Kidney (tissue), 14 donors: Measurements from ENCODE around the gene RNF141. TPM values are rescaled to one million over a fixed set of nuclear protein-coding genes. Genes with fewer than 3 reads are reported as not detected.
A peak's percentile ranks its signal among the peaks of the same experiment; 100 is the strongest.

ENCODE experiments used
- DNase-seq, 5 donors: peaks; one replicate each; pipeline ENCODE4 v3.0.0-alpha.2; 2013 to 2020
- FAIRE-seq: peaks from 2 replicates; lab custom pipeline; 2012; peaks lifted over from hg19 to GRCh38; lab: Jason Lieb, UNC
- H3K27ac ChIP-seq, 2 donors: one replicate each; pipeline ENCODE4 v1.7.0; 2013; ENCODE audit warnings: low read depth in 2 of 2, low read length in 2 of 2, inconsistent platforms in 1 of 2
- H3K27me3 ChIP-seq: one replicate; pipeline ENCODE4 v1.7.1; 2013; ENCODE audit warnings: low read length, inconsistent platforms; ENCODE audit not compliant: control insufficient read depth, insufficient read depth
- H3K36me3 ChIP-seq, 3 donors: one replicate each; pipeline versions ENCODE4 v1.7.0 to v1.7.1; 2013; ENCODE audit warnings: low read length in 3 of 3, control low read depth in 1 of 3, inconsistent platforms in 1 of 3; ENCODE audit not compliant: insufficient read depth in 3 of 3, control insufficient read depth in 2 of 3
- H3K4me1 ChIP-seq, 3 donors: one replicate each; pipeline versions ENCODE4 v1.7.0 to v1.7.1; 2013; ENCODE audit warnings: low read length in 3 of 3, inconsistent platforms in 1 of 3, low read depth in 1 of 3; ENCODE audit not compliant: control insufficient read depth in 2 of 3, insufficient read depth in 2 of 3
- H3K4me3 ChIP-seq, 3 donors: one replicate each; pipeline versions ENCODE4 v1.7.0 to v1.8.1; 2013; ENCODE audit warnings: low read length in 3 of 3, control low read depth in 1 of 3, inconsistent platforms in 1 of 3
- H3K9ac ChIP-seq, 3 donors: one replicate each; pipeline versions ENCODE4 v1.7.0 to v1.7.1; 2013; ENCODE audit warnings: low read length in 3 of 3, control low read depth in 1 of 3, inconsistent platforms in 1 of 3
- H3K9me3 ChIP-seq, 3 donors: one replicate each; pipeline versions ENCODE4 v1.7.0 to v1.7.1; 2013; ENCODE audit warnings: low read length in 3 of 3, control low read depth in 1 of 3, inconsistent platforms in 1 of 3; ENCODE audit not compliant: control insufficient read depth in 2 of 3, insufficient read depth in 1 of 3
- intact Hi-C: fragments of 100-400 bp; cut with DNase I; formaldehyde crosslinking; loops from one replicate; pipeline ENCODE4 v1.11.1; 2022
- polyA plus RNA-seq: library from polyadenylated mRNA; stranded (reverse); fragments of 350-450 nt; fragmentation: Illumina TruSeq; extraction: RNeasy Lipid Tissue Mini Kit (QIAGEN cat#74804); gene quantifications from one replicate; pipeline ENCODE4 v1.2.3, GENCODE V29; 2014; ENCODE audit warnings: low read depth, low replicate concordance; ENCODE audit not compliant: insufficient read depth
- total RNA-seq: library from RNA; stranded (reverse); fragmentation: NEBNext Ultra II Directional; extraction: Animal tissue kit (Norgen Biotek cat#: 25700); gene quantifications from one replicate; pipeline ENCODE4 v1.2.1, GENCODE V29; 2021
- TF ChIP-seq, protein P1 (sequence below): IDR thresholded peaks from 3 replicates; pipeline ENCODE4 v1.5.1; 2012; ENCODE audit warnings: mild to moderate bottlenecking, moderate library complexity, borderline replicate concordance; ENCODE audit not compliant: insufficient read depth; ENCODE audit errors: extremely low read depth
- donor health status: control.
- donor health status: control.
- donor health status: control.
- donor health status: control.
- donor health status: control.
- donor health status: DM: yes; HTN: yes; CAD: no.
- donor health status: Normal renal cell carcinoma (clear cell type).

The RNF141 gene
- total and polyA plus RNA-seq, 2 donors from 2014 or later = 20.5 to 35.8 TPM

DNA sequence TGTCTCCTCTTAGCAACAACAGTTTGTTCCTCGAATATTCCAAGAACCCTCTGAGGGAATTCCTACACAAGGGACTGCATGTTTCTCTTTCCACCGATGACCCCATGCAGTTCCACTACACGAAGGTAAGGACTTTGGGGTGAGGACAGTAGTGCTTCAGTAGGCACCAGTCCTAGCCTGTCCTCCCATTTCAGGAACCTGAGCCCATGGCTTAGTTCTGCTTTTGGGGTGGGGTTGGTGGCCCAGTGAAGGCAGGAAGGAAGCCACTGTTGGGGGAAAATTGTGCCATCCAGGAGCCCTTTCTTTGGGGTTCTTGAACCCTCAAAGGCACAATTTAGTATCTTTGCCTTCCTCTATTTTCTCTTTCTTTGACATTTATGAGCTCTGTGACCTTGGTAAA lies 38.2 kb downstream of the RNF141 start:
- Histone ChIP-seq H3K27me3 (no peaks in the 10 kb centered on the region), H3K27ac (no peak overlapping the region), H3K36me3 (peaks cover 0 to 11% (median 9%) of the 10 kb centered on the region in 3 donors), H3K9me3 (no peaks in the 10 kb centered on the region), H3K4me3 (no peak overlapping the region), H3K4me1 (peaks cover 0 to 2% (median 0%) of the 10 kb centered on the region in 3 donors), H3K9ac (no peak overlapping the region)
- TF ChIP-seq, protein P1, sequence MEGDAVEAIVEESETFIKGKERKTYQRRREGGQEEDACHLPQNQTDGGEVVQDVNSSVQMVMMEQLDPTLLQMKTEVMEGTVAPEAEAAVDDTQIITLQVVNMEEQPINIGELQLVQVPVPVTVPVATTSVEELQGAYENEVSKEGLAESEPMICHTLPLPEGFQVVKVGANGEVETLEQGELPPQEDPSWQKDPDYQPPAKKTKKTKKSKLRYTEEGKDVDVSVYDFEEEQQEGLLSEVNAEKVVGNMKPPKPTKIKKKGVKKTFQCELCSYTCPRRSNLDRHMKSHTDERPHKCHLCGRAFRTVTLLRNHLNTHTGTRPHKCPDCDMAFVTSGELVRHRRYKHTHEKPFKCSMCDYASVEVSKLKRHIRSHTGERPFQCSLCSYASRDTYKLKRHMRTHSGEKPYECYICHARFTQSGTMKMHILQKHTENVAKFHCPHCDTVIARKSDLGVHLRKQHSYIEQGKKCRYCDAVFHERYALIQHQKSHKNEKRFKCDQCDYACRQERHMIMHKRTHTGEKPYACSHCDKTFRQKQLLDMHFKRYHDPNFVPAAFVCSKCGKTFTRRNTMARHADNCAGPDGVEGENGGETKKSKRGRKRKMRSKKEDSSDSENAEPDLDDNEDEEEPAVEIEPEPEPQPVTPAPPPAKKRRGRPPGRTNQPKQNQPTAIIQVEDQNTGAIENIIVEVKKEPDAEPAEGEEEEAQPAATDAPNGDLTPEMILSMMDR = no peak
- DNase-seq (no peak), FAIRE-seq (no peak)
- intact Hi-C loops = no loop called here

DNA sequence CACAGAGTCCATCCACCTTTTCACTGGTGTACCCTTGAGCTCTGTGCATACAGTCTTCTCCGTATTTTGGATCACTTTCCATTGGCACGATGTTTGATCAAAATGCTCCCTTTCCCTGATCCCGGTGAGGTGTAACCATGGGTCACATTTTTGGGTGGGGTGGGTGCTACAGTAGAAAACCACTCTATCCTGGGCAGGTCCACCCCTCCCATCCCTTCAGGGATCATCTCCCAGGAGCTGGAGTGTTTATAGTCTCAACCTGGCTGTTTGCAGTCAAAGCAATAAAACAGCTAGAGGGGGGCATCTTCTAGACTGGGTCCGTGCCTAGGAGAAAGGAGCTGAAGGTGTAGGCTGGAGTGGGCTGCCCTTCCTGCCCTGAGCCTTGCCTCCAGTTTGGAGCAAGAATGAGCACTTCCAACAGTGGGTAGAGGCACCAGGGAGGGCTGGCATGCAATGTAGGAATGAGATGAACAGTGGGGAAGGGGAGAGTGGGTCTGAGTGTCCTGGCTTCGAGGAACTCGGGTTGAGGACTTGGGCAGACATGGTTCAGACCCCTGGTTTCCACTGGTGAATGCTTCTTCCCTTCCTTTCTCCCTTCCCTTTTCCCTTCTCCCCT lies 38.8 kb downstream of the RNF141 start:
- no peak overlapping the region for H3K9ac ChIP-seq
- H3K36me3 ChIP-seq = peaks cover 0 to 11% (median 9%) of the 10 kb centered on the region in 3 donors
- no peaks in the 10 kb centered on the region for H3K9me3 ChIP-seq
- TF ChIP-seq, protein P1 = no peak
- H3K27ac ChIP-seq = no peak overlapping the region
- H3K4me1 ChIP-seq = peaks cover 0 to 2% (median 0%) of the 10 kb centered on the region in 3 donors
- FAIRE-seq = no peak
- H3K27me3 ChIP-seq = no peaks in the 10 kb centered on the region
- no peak overlapping the region for H3K4me3 ChIP-seq
- intact Hi-C loops = no loop called here
- no peak for DNase-seq

DNA sequence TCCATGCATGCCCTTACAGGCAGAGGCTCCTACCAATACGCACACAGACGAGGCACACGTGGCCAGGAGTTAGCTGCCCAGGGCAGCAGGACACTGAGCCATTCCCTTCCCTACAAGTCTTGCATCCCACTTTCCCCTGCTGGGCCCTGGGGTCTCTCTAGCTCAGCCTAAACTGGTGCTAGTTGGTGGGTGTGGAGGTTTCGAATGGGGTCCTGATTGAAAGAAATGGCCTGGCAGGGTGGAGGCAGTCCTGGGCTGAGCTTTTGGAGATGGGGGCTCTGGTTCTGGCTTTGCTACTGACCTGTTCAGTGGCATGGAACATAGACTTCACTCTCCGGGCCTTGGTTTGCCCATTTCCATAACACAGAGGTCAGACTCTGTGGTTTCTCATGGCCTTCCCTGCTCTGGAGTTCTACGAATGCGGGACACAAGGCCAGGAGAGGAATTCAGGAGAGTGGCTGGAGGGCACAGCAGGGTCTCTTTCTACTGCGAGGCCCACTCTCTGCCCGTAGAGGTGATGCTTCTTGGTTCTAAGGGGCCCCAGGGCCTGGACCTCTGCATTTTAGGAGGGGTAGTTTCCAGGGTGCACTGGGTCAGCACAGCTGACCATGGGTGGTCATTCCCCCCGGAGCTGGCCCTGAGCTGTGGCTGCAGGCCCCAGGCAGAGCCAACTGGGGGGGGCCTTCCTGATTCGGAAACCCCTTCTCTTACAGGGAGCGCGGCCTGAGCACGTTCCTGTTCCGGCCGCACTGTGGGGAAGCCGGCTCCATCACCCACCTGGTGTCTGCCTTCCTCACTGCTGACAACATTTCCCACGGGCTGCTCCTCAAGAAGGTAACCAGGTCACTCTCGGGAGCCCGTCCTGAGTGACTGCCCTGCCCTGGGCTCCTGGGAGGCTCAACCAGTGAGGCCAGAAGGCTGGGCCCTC lies 40.0 kb downstream of the RNF141 start:
- intact Hi-C loops = no loop called here
- no peak overlapping the region for H3K4me3 ChIP-seq
- TF ChIP-seq, protein P1 = no peak
- H3K36me3 ChIP-seq = peaks cover 0 to 11% (median 9%) of the 10 kb centered on the region in 3 donors
- no peaks in the 10 kb centered on the region for H3K9me3 ChIP-seq
- no peak overlapping the region for H3K9ac ChIP-seq
- H3K27ac ChIP-seq = no peak overlapping the region
- no peaks in the 10 kb centered on the region for H3K27me3 ChIP-seq
- DNase-seq = peak in 1 of 5 donors; percentile 46
- FAIRE-seq = no peak
- peaks cover 0 to 2% (median 0%) of the 10 kb centered on the region in 3 donors for H3K4me1 ChIP-seq
